OCI-LY1 (cell line): ENCODE data around the gene DENND5B.

Experiments used
- H2AFZ ChIP-seq: fragments of 200-600 bp; sonication (generic), shearing (Covaris generic); 2 replicates; pipeline ENCODE4 v1.6.0; 2014; ENCODE audit warnings: antibody characterized with exemption, mild to moderate bottlenecking, low read length
- H3F3A ChIP-seq: fragments of 200-600 bp; sonication (generic), shearing (Covaris generic); 2 replicates; pipeline ENCODE4 v1.6.0; 2014; ENCODE audit warnings: mild to moderate bottlenecking, antibody characterized with exemption, low read length, moderate library complexity; ENCODE audit not compliant: insufficient read depth
- H3K27ac ChIP-seq: fragments of 200-600 bp; sonication (generic); 2 replicates; pipeline ENCODE4 v1.5.1; 2014; ENCODE audit warnings: low read length, mixed run types, mild to moderate bottlenecking, low read depth; ENCODE audit not compliant: poor library complexity, severe bottlenecking
- H3K27me3 ChIP-seq: fragments of 200-600 bp; sonication (generic); 2 replicates; pipeline ENCODE4 v1.6.0; 2014; ENCODE audit warnings: antibody characterized with exemption, mild to moderate bottlenecking, low read length, moderate library complexity; ENCODE audit not compliant: insufficient read depth
- H3K36me3 ChIP-seq: fragments of 200-600 bp; sonication (generic); 2 replicates; pipeline ENCODE4 v1.6.1; 2014; ENCODE audit warnings: mild to moderate bottlenecking, antibody characterized with exemption, low read length, moderate library complexity, mixed read lengths; ENCODE audit not compliant: insufficient read depth
- H3K4me1 ChIP-seq: fragments of 200-600 bp; sonication (generic); 2 replicates; pipeline ENCODE4 v1.5.1; 2014; ENCODE audit warnings: mild to moderate bottlenecking, low read length, moderate library complexity; ENCODE audit not compliant: insufficient read depth, severe bottlenecking
- H3K4me2 ChIP-seq: fragments of 200-600 bp; sonication (generic), shearing (Covaris generic); 2 replicates; pipeline ENCODE4 v1.6.1; 2014; ENCODE audit warnings: low read length
- H3K4me3 ChIP-seq: fragments of 200-600 bp; sonication (generic); 2 replicates; pipeline ENCODE4 v1.5.1; 2014; ENCODE audit warnings: low read length, low read depth, mild to moderate bottlenecking, mixed read lengths; ENCODE audit not compliant: poor library complexity, severe bottlenecking
- H3K79me2 ChIP-seq: fragments of 200-600 bp; shearing (Covaris generic); 2 replicates; pipeline ENCODE4 v1.6.1; 2016; ENCODE audit warnings: mixed run types, low read length, mixed read lengths; ENCODE audit not compliant: insufficient read depth
- H3K9ac ChIP-seq: fragments of 200-600 bp; sonication (generic), shearing (Covaris generic); 2 replicates; pipeline ENCODE4 v1.6.1; 2014; ENCODE audit warnings: mild to moderate bottlenecking, low read length, mixed read lengths
- H3K9me2 ChIP-seq: fragments of 200-600 bp; sonication (generic), shearing (Covaris generic); 2 replicates; pipeline ENCODE4 v1.6.1; 2014; ENCODE audit warnings: low read depth, mild to moderate bottlenecking, low read length, mixed read lengths
- H3K9me3 ChIP-seq: fragments of 200-600 bp; shearing (Covaris generic); 2 replicates; pipeline ENCODE4 v1.6.1; 2014; ENCODE audit warnings: low read length, mixed read lengths
- H4K20me1 ChIP-seq: fragments of 200-600 bp; sonication (generic), shearing (Covaris generic); 2 replicates; pipeline ENCODE4 v1.6.0; 2016; ENCODE audit warnings: mild to moderate bottlenecking, low read length; ENCODE audit not compliant: insufficient read depth
- CTCF ChIP-seq: fragments of 200-600 bp; sonication (generic), shearing (Covaris generic); IDR thresholded peaks from 2 replicates; pipeline ENCODE4 v1.5.1; 2017; ENCODE audit warnings: mild to moderate bottlenecking, antibody characterized with exemption, low read length, moderate library complexity, mixed read lengths
- EZH2 ChIP-seq: fragments of 200-600 bp; sonication (generic), shearing (Covaris generic); IDR thresholded peaks from 2 replicates; pipeline ENCODE4 v1.8.0; 2017; ENCODE audit warnings: borderline replicate concordance, mixed run types, mild to moderate bottlenecking, antibody characterized with exemption, low read length, moderate library complexity, mixed read lengths

The DENND5B gene

GRCh38 chr12:31522607-31523006, 68.3 kb downstream of the DENND5B start:
- peaks cover 64% of the 10 kb centered on the region for H3K79me2 ChIP-seq
- H2AFZ ChIP-seq = no peak overlapping the region
- H3K9ac ChIP-seq = no peak overlapping the region
- no peaks in the 10 kb centered on the region for H3K9me3 ChIP-seq
- no peaks in the 10 kb centered on the region for H4K20me1 ChIP-seq
- peak overlapping the region; percentile 21 for H3K27ac ChIP-seq
- H3K4me3 ChIP-seq = no peak overlapping the region
- peak overlapping the region; percentile 32; the same call in 1 of the 2 replicates for H3K4me2 ChIP-seq
- no peaks in the 10 kb centered on the region for H3K36me3 ChIP-seq
- H3K9me2 ChIP-seq = no peaks in the 10 kb centered on the region
- H3K4me1 ChIP-seq = peaks cover 71% of the 10 kb centered on the region
- no peak for TF ChIP-seq EZH2
- no peak for TF ChIP-seq CTCF
- no peaks in the 10 kb centered on the region for H3K27me3 ChIP-seq
- no peaks in the 10 kb centered on the region for H3F3A ChIP-seq

- H3K9ac ChIP-seq = no peak overlapping the region
- H3K4me1 ChIP-seq = peaks cover 77% of the 10 kb centered on the region
- no peaks in the 10 kb centered on the region for H3F3A ChIP-seq
- no peaks in the 10 kb centered on the region for H3K9me3 ChIP-seq
- H3K27me3 ChIP-seq = no peaks in the 10 kb centered on the region
- TF ChIP-seq CTCF (no peak), EZH2 (no peak)
- H3K4me2 ChIP-seq = peak overlapping the region; percentile 32; the same call in 1 of the 2 replicates
- H3K4me3 ChIP-seq = no peak overlapping the region
- H3K79me2 ChIP-seq = peaks cover 69% of the 10 kb centered on the region
- no peak overlapping the region for H2AFZ ChIP-seq
- H3K27ac ChIP-seq = peak overlapping the region; percentile 21
- no peaks in the 10 kb centered on the region for H3K36me3 ChIP-seq
- no peaks in the 10 kb centered on the region for H3K9me2 ChIP-seq
- no peaks in the 10 kb centered on the region for H4K20me1 ChIP-seq
Observed at GRCh38 chr12:31521964-31522363, 69.0 kb downstream of the DENND5B start.

GRCh38 chr12:31519511-31519910, 71.4 kb downstream of the DENND5B start:
- Histone ChIP-seq H3K9me3 (no peaks in the 10 kb centered on the region), H3K79me2 (peaks cover 46% of the 10 kb centered on the region), H3K4me1 (peaks cover 58% of the 10 kb centered on the region), H4K20me1 (no peaks in the 10 kb centered on the region), H3K9ac (peak overlapping the region; percentile 24; the same call in 1 of the 2 replicates), H3K4me3 (no peak overlapping the region), H3K27ac (peak overlapping the region; percentile 79), H3F3A (no peaks in the 10 kb centered on the region), H3K36me3 (no peaks in the 10 kb centered on the region), H3K9me2 (no peaks in the 10 kb centered on the region), H3K27me3 (no peaks in the 10 kb centered on the region), H3K4me2 (peak overlapping the region; percentile 51; the same call in 1 of the 2 replicates), H2AFZ (no peak overlapping the region)
- TF ChIP-seq EZH2 = no peak
- no peak for TF ChIP-seq CTCF
